ENCODE measurements around the gene TRPM3.

TRPM3 gene

GRCh38 chr9:70983723-70984295, 137.6 kb downstream of the TRPM3 start:
- DNase-seq (ENCODE audit: low read depth) = no peak
- TF ChIP-seq MAX (IDR thresholded peaks at IDR 0.05; ENCODE audit: low read depth, low read length) (no peak), MYC (IDR thresholded peaks at IDR 0.05; ENCODE audit: low read depth, low read length) (no peak), CTCF (IDR thresholded peaks at IDR 0.05; ENCODE audit: low read depth, low read length) (no peak), POLR2A (IDR thresholded peaks at IDR 0.05; ENCODE audit: extremely low read depth, insufficient read length) (no peak)
- H3K4me3 ChIP-seq (ENCODE audit: low read depth, low read length) = no peak overlapping the region

- H3K4me3 ChIP-seq (ENCODE audit: low read depth, low read length) = no peak overlapping the region
- TF ChIP-seq MYC (IDR thresholded peaks at IDR 0.05; ENCODE audit: low read depth, low read length) (no peak), CTCF (IDR thresholded peaks at IDR 0.05; ENCODE audit: low read depth, low read length) (no peak), MAX (IDR thresholded peaks at IDR 0.05; ENCODE audit: low read depth, low read length) (no peak), POLR2A (IDR thresholded peaks at IDR 0.05; ENCODE audit: extremely low read depth, insufficient read length) (no peak)
- DNase-seq (ENCODE audit: low read depth) = no peak
Observed at GRCh38 chr9:70981312-70981711, 140.1 kb downstream of the TRPM3 start.

- no peak for TF ChIP-seq POLR2A (IDR thresholded peaks at IDR 0.05; ENCODE audit: extremely low read depth, insufficient read length)
- TF ChIP-seq MAX (IDR thresholded peaks at IDR 0.05; ENCODE audit: low read depth, low read length) = no peak
- TF ChIP-seq MYC (IDR thresholded peaks at IDR 0.05; ENCODE audit: low read depth, low read length) = no peak
- no peak for TF ChIP-seq CTCF (IDR thresholded peaks at IDR 0.05; ENCODE audit: low read depth, low read length)
- DNase-seq (ENCODE audit: low read depth) = no peak
Observed at GRCh38 chr9:70979966-70980365, 141.5 kb downstream of the TRPM3 start.

GRCh38 chr9:70978085-70978484, 143.3 kb downstream of the TRPM3 start:
- no peak for TF ChIP-seq CTCF (IDR thresholded peaks at IDR 0.05; ENCODE audit: low read depth, low read length)
- TF ChIP-seq MYC (IDR thresholded peaks at IDR 0.05; ENCODE audit: low read depth, low read length) = no peak
- TF ChIP-seq MAX (IDR thresholded peaks at IDR 0.05; ENCODE audit: low read depth, low read length) = no peak
- no peak for DNase-seq (ENCODE audit: low read depth)
- no peak overlapping the region for H3K4me3 ChIP-seq (ENCODE audit: low read depth, low read length)

More at GRCh38 chr9:70979966-70980365, 141.5 kb downstream of the TRPM3 start:
- H3K4me3 ChIP-seq (ENCODE audit: low read depth, low read length) = no peak overlapping the region

GRCh38 chr9:70975821-70976220, 145.6 kb downstream of the TRPM3 start:
- TF ChIP-seq POLR2A (IDR thresholded peaks at IDR 0.05; ENCODE audit: extremely low read depth, insufficient read length) = no peak
- no peak for TF ChIP-seq CTCF (IDR thresholded peaks at IDR 0.05; ENCODE audit: low read depth, low read length)
- TF ChIP-seq MAX (IDR thresholded peaks at IDR 0.05; ENCODE audit: low read depth, low read length) = no peak
- no peak for TF ChIP-seq MYC (IDR thresholded peaks at IDR 0.05; ENCODE audit: low read depth, low read length)

More at GRCh38 chr9:70975821-70976220, 145.6 kb downstream of the TRPM3 start:
- no peak for DNase-seq (ENCODE audit: low read depth)
- no peak overlapping the region for H3K4me3 ChIP-seq (ENCODE audit: low read depth, low read length)
